Ecto neural progenitor cell (in vitro differentiated cells): ENCODE results near the gene ALMS1.
"Not testable (repeated sequence)": the region's sequence is repeated elsewhere in the genome, so short reads cannot be mapped to it uniquely, and the experiment has no call there.

ENCODE experiments used
- DNase-seq: peaks from one replicate; pipeline ENCODE4 v3.0.0-alpha.2; 2018; ENCODE audit warnings: low spot score

Gene ALMS1

GRCh38 chr2:73624625-73625024 lies 239.0 kb downstream of the ALMS1 start:
- not testable (repeated sequence) for DNase-seq

GRCh38 chr2:73626237-73626636 lies 240.6 kb downstream of the ALMS1 start:
- not testable (repeated sequence) for DNase-seq

GRCh38 chr2:73628493-73628892 lies 242.9 kb downstream of the ALMS1 start:
- DNase-seq, result not testable (repeated sequence)

- not testable (repeated sequence) for DNase-seq
Measured at GRCh38 chr2:73630662-73631266, 245.1 kb downstream of the ALMS1 start.

- DNase-seq, result not testable (repeated sequence)
Measured at GRCh38 chr2:73636977-73637376, 251.3 kb downstream of the ALMS1 start.

GRCh38 chr2:73638429-73638828 lies 252.8 kb downstream of the ALMS1 start:
- DNase-seq, result no peak

- DNase-seq, result no peak
Measured at GRCh38 chr2:73640511-73640911, 254.9 kb downstream of the ALMS1 start.

GRCh38 chr2:73640946-73641766 lies 255.5 kb downstream of the ALMS1 start:
- no peak for DNase-seq

GRCh38 chr2:73641767-73642062 lies 256.1 kb downstream of the ALMS1 start:
- DNase-seq, result no peak

GRCh38 chr2:73642338-73643018 lies 256.8 kb downstream of the ALMS1 start, which contains the start of gene NAT8:
TSS of gene NAT8 (minus strand) at chr2:73642422. CDS start at chr2:73641628, 794 bp downstream.
- no peak for DNase-seq

- not testable (repeated sequence) for DNase-seq
Measured at GRCh38 chr2:73647690-73648089, 262.1 kb downstream of the ALMS1 start.

- DNase-seq, result no peak
Measured at GRCh38 chr2:73651591-73652230, 266.1 kb downstream of the ALMS1 start.

GRCh38 chr2:73652348-73652747 lies 266.7 kb downstream of the ALMS1 start:
- no peak for DNase-seq

- no peak for DNase-seq
Measured at GRCh38 chr2:73654175-73654574, 268.5 kb downstream of the ALMS1 start.
